ENCODE results near the gene AP1S1.

DNA sequence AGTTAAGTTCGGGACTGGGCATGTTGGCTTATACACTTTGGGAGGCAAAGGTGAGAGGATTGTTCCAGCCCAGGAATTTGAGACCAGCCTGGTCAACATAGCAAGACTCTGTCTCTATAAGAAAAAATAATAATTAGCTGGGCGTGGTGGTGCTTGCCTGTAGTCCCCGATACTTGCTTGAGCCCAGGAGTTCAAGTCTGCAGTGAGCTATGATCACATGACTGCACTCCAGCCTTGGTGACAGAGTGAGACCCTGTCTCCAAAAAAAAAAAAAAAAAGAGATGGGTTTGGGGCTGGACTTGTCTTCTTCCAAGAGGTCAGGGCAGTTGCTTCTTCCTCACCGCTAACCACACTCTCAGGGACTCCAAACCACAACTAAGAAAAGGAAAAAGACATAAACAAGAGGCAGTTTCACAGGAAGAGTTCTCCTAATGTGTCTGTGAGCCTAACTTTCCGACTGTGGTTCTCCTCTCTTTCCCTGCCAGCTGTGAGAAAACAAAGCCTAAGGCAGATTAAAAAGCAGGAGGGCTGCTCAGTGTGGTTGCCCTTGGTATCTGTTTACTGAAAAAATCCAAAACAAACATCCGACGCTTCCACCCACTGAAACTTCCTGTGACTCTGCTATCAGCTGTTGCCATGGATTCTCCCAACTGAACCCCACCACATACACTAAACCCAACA is 29.8 kb upstream of the AP1S1 start:
- no peak for TF ChIP-seq POLR2A (IDR thresholded peaks at IDR 0.05)
- TF ChIP-seq, protein P1, sequence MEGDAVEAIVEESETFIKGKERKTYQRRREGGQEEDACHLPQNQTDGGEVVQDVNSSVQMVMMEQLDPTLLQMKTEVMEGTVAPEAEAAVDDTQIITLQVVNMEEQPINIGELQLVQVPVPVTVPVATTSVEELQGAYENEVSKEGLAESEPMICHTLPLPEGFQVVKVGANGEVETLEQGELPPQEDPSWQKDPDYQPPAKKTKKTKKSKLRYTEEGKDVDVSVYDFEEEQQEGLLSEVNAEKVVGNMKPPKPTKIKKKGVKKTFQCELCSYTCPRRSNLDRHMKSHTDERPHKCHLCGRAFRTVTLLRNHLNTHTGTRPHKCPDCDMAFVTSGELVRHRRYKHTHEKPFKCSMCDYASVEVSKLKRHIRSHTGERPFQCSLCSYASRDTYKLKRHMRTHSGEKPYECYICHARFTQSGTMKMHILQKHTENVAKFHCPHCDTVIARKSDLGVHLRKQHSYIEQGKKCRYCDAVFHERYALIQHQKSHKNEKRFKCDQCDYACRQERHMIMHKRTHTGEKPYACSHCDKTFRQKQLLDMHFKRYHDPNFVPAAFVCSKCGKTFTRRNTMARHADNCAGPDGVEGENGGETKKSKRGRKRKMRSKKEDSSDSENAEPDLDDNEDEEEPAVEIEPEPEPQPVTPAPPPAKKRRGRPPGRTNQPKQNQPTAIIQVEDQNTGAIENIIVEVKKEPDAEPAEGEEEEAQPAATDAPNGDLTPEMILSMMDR (IDR thresholded peaks at IDR 0.05), result no peak

Measured in heart left ventricle (tissue), 13 donors.